ENCODE data around the gene EZR.
A peak's percentile ranks its signal among the peaks of the same experiment; 100 is the strongest.

The EZR gene

DNA sequence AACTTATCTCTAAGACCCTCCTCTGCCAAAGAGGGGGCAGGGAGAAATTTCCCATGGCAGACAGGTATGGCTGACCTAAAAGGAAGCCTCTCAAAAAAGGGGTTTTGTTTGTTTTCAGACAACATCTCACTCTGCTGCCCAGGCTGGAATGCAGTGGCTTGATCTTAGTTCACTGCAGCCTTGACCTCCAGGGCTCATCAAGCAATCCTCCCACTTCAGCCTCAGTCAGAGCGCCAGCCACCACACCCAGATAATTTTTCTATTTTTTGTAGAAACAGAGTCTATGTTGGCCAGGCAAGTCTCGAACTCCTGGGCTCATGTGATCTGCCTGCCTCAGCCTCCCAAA lies 3.8 kb downstream of the EZR start:
- Histone ChIP-seq H3K27me3 (ENCODE audit: insufficient read depth, low read length) (peaks cover 8% of the 10 kb centered on the region), H3K27ac (ENCODE audit: low read length) (no peak overlapping the region), H3K9me3 (ENCODE audit: insufficient read depth, low read depth, low read length) (peaks cover 5% of the 10 kb centered on the region), H3K36me3 (ENCODE audit: insufficient read depth, low read depth, low read length) (peaks cover 75% of the 10 kb centered on the region), H3K9ac (ENCODE audit: low read depth, low read length) (no peak overlapping the region), H3K4me1 (ENCODE audit: insufficient read depth, low read length) (peaks cover 51% of the 10 kb centered on the region), H3K4me3 (ENCODE audit: low read length) (peak overlapping the region; percentile 89)

DNA sequence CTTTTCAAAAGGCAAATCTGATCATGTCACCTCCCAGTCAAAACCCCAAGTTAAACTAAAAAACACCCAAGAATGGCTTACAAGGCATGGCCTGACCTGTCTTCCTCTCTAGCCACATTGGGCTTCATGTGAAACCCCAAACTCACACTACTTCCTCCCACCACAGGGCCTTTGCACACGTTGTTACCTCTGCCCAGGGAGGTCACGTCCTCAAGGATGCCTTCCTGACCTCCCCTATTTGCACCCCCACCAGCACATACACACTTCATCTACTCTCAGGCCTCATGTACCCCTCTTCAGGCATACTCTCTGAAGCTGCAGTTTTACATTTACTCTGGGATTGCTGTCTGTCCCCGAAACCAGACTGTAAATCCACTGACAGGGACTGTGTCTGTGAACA lies 6.1 kb downstream of the EZR start:
- H3K4me3 ChIP-seq (ENCODE audit: low read length): no peak overlapping the region; the same call in 1 of the 2 replicates
- H3K27ac ChIP-seq (ENCODE audit: low read length): no peak overlapping the region
- no peaks in the 10 kb centered on the region for H3K9me3 ChIP-seq (ENCODE audit: insufficient read depth, low read depth, low read length)
- H3K27me3 ChIP-seq (ENCODE audit: insufficient read depth, low read length): no peaks in the 10 kb centered on the region
- peaks cover 69% of the 10 kb centered on the region for H3K4me1 ChIP-seq (ENCODE audit: insufficient read depth, low read length)
- H3K36me3 ChIP-seq (ENCODE audit: insufficient read depth, low read depth, low read length): peaks cover 98% of the 10 kb centered on the region
- H3K9ac ChIP-seq (ENCODE audit: low read depth, low read length): no peak overlapping the region

DNA sequence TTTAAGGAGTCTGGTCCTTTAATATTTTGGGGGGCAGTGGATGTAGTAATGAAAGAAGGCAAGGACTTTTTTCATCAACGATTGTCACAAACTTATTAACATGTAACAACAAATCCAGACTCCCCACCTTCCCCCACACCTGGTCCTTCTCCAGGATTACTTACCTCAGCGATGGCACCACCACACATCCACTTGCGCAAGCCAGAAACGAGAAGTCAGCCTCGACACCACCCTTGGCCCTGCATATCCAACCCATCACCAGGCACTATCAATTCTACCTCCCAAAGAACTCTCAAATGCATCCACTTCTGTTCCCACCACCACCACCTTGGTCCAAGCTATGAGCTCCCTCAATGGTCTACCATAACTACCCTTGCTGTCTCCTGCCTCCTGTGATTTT lies 6.6 kb downstream of the EZR start:
- H3K9ac ChIP-seq (ENCODE audit: low read depth, low read length): no peak overlapping the region
- H3K4me1 ChIP-seq (ENCODE audit: insufficient read depth, low read length): peaks cover 72% of the 10 kb centered on the region
- no peak overlapping the region for H3K4me3 ChIP-seq (ENCODE audit: low read length)
- no peaks in the 10 kb centered on the region for H3K9me3 ChIP-seq (ENCODE audit: insufficient read depth, low read depth, low read length)
- no peaks in the 10 kb centered on the region for H3K27me3 ChIP-seq (ENCODE audit: insufficient read depth, low read length)
- H3K27ac ChIP-seq (ENCODE audit: low read length): no peak overlapping the region
- H3K36me3 ChIP-seq (ENCODE audit: insufficient read depth, low read depth, low read length): peaks cover 100% of the 10 kb centered on the region

DNA sequence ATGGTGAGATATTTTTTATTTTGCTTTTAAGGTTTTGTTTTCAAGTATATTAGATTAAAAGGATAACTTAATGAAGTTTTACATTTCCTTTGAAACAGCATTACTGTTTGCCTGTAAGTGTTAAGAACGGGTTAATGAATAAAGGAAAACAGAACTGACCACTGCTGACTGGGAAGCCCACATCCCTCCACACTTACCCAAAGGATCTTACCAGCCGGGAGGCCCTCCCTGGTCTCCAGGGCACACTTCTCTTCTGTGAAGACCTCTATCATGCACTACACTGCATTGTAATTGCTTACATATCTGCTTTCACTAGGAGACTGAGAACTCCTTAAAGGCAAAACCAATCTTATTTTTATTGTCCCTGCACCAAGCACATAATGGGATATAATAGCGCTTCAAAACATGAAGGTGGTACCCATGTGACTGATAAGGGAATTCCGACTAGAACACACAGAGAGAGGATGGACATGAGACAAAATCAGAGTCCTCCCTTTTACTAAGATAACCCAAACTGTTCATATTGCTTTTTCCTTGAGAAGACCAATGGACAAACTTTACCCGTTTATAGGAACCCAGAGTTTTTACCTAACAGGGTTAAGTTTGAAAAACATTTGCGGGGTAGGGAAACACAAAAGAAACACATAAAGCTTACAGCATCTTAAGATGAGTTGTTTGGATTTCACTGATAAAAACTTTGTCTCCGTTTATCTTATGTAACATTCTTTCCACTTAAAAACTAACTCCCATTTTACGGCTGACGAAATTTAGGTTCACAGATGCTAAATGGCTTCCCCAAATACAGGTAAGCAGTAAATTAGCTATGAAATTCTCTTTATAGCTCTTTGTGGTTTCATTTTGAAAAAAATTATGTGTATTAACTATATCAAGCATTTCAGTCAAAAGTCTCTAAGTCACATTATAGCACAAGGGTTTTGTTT lies 8.7 kb downstream of the EZR start:
- Histone ChIP-seq H3K4me1 (ENCODE audit: insufficient read depth, low read length) (peaks cover 76% of the 10 kb centered on the region), H3K9me3 (ENCODE audit: insufficient read depth, low read depth, low read length) (no peaks in the 10 kb centered on the region), H3K27ac (ENCODE audit: low read length) (no peak overlapping the region), H3K4me3 (ENCODE audit: low read length) (peak overlapping the region; percentile 19; the same call in 1 of the 2 replicates), H3K9ac (ENCODE audit: low read depth, low read length) (no peak overlapping the region), H3K36me3 (ENCODE audit: insufficient read depth, low read depth, low read length) (peaks cover 88% of the 10 kb centered on the region), H3K27me3 (ENCODE audit: insufficient read depth, low read length) (no peaks in the 10 kb centered on the region)

DNA sequence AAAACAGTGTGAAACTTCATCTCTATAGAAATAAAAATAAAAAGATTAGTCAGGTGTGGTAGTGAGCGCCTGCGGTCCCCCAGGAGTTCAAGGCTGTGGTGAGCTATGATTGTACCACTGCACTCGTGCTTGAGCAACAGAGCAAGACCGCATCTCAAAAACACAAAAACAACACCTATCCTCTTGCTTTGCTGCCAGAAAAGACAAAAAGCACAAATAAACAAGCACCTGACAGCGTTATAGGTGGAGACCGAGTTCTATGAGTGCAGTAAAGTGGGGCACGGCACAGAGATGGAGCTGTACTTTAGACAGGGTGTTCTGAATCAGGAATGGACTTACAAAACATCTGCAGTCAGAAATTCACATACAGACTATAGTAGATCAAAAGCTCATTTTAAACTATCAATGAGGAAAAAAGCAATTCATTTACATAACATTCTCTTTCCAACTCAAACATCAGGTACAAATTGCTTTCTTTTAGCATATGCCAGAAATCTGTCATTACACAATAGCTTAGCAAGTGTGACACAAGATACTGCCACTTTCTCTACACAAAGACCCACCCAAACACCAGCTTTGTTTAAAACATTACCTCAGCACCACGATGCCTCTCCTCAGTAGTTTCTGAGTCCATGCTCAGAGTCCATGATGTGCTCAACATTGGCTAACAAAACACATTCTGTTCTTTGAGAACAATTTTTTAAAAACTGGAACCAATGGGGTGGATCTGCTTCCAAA lies 10.1 kb downstream of the EZR start:
- Histone ChIP-seq H3K27ac (ENCODE audit: low read length) (no peak overlapping the region), H3K4me1 (ENCODE audit: insufficient read depth, low read length) (peaks cover 73% of the 10 kb centered on the region), H3K27me3 (ENCODE audit: insufficient read depth, low read length) (no peaks in the 10 kb centered on the region), H3K4me3 (ENCODE audit: low read length) (no peak overlapping the region), H3K36me3 (ENCODE audit: insufficient read depth, low read depth, low read length) (peaks cover 79% of the 10 kb centered on the region), H3K9ac (ENCODE audit: low read depth, low read length) (no peak overlapping the region), H3K9me3 (ENCODE audit: insufficient read depth, low read depth, low read length) (no peaks in the 10 kb centered on the region)

DNA sequence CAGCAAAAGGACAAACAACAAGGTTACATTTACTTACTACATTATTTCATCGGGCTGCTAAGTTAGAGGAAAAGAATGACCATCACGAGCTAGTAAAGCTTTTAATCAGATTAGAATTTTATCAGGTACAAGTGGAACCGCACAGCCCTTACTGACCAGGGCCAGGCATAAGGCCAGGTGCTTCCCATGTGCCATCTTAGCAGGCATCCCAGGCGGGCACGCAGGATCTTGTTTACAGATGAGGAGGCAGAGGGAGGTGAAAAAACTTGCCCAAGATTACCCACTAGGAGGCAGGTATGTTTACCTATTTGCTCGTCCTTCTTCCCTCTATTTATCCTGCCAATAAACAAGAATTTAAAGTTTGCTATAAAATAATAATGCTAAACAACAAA lies 10.7 kb downstream of the EZR start:
- Histone ChIP-seq H3K9ac (ENCODE audit: low read depth, low read length) (no peak overlapping the region), H3K9me3 (ENCODE audit: insufficient read depth, low read depth, low read length) (no peaks in the 10 kb centered on the region), H3K4me3 (ENCODE audit: low read length) (no peak overlapping the region), H3K36me3 (ENCODE audit: insufficient read depth, low read depth, low read length) (peaks cover 77% of the 10 kb centered on the region), H3K27me3 (ENCODE audit: insufficient read depth, low read length) (no peaks in the 10 kb centered on the region), H3K4me1 (ENCODE audit: insufficient read depth, low read length) (peaks cover 72% of the 10 kb centered on the region), H3K27ac (ENCODE audit: low read length) (no peak overlapping the region)

DNA sequence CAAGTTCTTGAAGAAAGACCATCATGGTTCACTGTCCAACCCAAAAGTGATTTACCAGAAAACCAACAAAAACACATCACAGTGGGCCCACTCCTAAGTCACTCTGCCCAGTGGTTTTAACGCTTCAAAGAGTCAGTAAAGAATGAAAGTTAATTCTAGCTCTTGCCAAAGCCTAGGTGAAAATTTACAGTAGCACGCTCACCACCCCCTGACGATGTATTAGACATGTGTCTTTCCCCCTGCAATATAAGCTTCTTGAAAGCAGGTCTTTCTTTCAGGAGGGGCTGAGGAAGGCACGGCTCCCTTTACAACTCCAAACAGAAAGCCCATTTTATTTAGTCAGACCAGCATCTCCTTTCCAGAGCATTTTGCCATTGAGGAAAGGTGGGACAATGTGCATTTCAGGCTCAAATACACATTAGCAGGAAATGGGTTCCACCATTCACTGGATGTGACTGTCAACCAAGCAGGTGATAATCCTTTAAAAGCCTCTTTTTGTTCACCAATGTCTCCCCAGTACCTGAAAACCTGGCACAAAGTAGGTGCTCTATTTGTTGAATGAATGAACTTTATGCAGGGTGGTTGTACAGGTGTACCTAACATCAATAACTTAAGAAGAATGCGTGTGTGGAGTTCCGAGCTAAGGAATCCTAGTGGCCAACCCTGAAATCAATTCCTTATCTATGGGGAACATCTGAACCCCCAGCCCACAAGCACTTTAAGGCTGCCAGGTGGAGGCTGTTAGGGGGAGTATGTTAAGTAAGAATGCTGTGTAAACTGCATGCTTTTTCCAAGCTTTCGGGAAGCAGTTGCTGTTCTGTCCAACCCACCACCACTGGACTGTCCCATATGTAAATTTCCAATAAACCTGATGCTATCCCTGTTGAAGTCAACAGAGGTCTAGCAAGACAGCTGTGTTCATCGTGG lies 11.4 kb downstream of the EZR start:
- Histone ChIP-seq H3K4me1 (ENCODE audit: insufficient read depth, low read length) (peaks cover 68% of the 10 kb centered on the region), H3K4me3 (ENCODE audit: low read length) (no peak overlapping the region), H3K36me3 (ENCODE audit: insufficient read depth, low read depth, low read length) (peaks cover 73% of the 10 kb centered on the region), H3K27ac (ENCODE audit: low read length) (no peak overlapping the region), H3K27me3 (ENCODE audit: insufficient read depth, low read length) (no peaks in the 10 kb centered on the region), H3K9ac (ENCODE audit: low read depth, low read length) (no peak overlapping the region), H3K9me3 (ENCODE audit: insufficient read depth, low read depth, low read length) (no peaks in the 10 kb centered on the region)

DNA sequence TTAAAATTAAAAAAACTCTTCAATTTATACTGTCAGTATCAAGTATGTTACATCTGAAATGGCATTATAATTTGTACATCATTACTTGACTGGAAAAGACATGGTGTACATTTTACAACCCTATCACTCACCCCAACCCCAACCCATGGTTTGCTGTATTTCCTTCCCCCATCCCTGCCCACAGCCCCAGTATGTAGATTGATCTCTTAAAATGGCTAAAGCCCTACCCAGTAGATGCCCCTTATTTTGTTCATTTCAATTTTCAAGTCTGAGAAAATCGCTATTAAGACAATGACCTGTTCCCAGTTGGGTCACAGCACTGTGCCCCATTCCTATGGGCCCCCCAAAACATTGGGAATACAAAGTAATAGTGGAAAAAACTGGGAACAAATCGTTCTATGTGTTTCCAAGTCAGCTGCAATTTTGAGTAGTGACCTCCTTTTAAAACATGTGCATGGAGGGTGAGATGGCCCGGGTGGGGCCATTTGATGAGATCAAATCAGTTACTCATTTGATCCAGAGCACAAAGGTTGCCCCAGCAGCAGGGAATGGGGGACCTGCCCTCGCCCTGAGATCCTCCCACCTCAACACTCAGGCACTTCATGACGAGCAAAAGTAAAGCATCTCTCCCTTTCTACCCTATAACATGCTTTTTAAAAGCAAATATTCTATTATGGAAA lies 13.3 kb downstream of the EZR start:
- Histone ChIP-seq H3K36me3 (ENCODE audit: insufficient read depth, low read depth, low read length) (peaks cover 60% of the 10 kb centered on the region), H3K4me3 (ENCODE audit: low read length) (no peak overlapping the region), H3K9me3 (ENCODE audit: insufficient read depth, low read depth, low read length) (no peaks in the 10 kb centered on the region), H3K9ac (ENCODE audit: low read depth, low read length) (no peak overlapping the region), H3K27me3 (ENCODE audit: insufficient read depth, low read length) (no peaks in the 10 kb centered on the region), H3K4me1 (ENCODE audit: insufficient read depth, low read length) (peaks cover 51% of the 10 kb centered on the region), H3K27ac (ENCODE audit: low read length) (no peak overlapping the region)

DNA sequence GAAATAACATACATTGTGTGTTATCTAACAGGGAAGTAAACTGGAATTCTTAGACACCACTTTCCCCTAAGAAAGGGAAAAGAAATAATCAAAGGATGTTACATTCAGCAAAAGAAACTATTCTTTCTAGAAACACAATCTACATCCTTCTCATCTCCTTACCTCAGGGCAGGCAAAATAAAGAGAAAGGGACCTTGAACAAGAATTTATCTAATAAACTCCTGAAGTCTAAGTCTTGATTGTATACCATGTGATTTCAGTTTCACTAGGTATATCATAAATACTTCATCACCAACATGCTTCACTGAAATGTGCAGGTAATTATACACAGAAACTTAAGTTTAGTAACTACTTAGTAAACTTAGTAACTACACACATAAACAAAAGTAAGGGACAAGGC lies 15.0 kb downstream of the EZR start:
- H3K4me1 ChIP-seq (ENCODE audit: insufficient read depth, low read length): peaks cover 45% of the 10 kb centered on the region
- H3K9me3 ChIP-seq (ENCODE audit: insufficient read depth, low read depth, low read length): no peaks in the 10 kb centered on the region
- H3K4me3 ChIP-seq (ENCODE audit: low read length): no peak overlapping the region
- H3K27me3 ChIP-seq (ENCODE audit: insufficient read depth, low read length): no peaks in the 10 kb centered on the region
- H3K36me3 ChIP-seq (ENCODE audit: insufficient read depth, low read depth, low read length): peaks cover 51% of the 10 kb centered on the region
- H3K27ac ChIP-seq (ENCODE audit: low read length): no peak overlapping the region
- 0 out of 2 replicates have a peak overlapping the region, but pooled peaks have one; percentile 9 for H3K9ac ChIP-seq (ENCODE audit: low read depth, low read length)

DNA sequence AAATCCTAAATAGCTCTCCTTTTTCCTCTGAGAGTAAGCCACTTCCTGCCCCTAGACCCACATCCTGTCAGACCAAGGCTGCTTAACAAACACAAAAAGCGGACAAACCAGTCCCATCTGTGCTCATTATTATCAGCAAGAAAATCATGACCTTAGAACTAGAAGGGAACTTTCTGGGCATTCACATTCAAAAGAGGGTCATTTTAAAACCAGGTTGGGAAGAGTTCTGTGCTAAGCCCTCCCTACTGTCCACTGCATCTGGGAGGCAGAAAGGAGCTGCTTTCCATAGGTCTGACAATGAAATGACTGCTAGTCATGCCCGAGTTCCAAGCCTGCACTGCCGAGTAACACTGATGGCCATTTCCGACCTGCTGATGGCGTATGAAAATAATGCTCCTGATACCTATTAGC lies 15.4 kb downstream of the EZR start:
- Histone ChIP-seq H3K4me1 (ENCODE audit: insufficient read depth, low read length) (peaks cover 44% of the 10 kb centered on the region), H3K27me3 (ENCODE audit: insufficient read depth, low read length) (no peaks in the 10 kb centered on the region), H3K9ac (ENCODE audit: low read depth, low read length) (0 out of 2 replicates have a peak overlapping the region, but pooled peaks have one; percentile 9), H3K4me3 (ENCODE audit: low read length) (no peak overlapping the region), H3K9me3 (ENCODE audit: insufficient read depth, low read depth, low read length) (no peaks in the 10 kb centered on the region), H3K27ac (ENCODE audit: low read length) (no peak overlapping the region), H3K36me3 (ENCODE audit: insufficient read depth, low read depth, low read length) (peaks cover 51% of the 10 kb centered on the region)

All from iPS-20b (cell line).